HG02970 (cell line): ENCODE results near the gene KLK11.

Experiments
- ATAC-seq: cut with Tn5 transposase; IDR thresholded peaks from one replicate; pipeline ENCODE4 v1.9.1; 2021; ENCODE audit warnings: mild to moderate bottlenecking, moderate library complexity, moderate number of reproducible peaks; ENCODE audit not compliant: unreplicated experiment, low FRiP score

The KLK11 gene

GRCh38 chr19:51030631-51031030, 4.2 kb upstream of the KLK11 start:
- no peak for ATAC-seq

GRCh38 chr19:51029718-51030117, 3.3 kb upstream of the KLK11 start:
- ATAC-seq, result no peak

- ATAC-seq, result no peak
These were observed 1.5 kb upstream of the KLK11 start for GRCh38 chr19:51027873-51028272.

GRCh38 chr19:51027126-51027806, 850 bp upstream of the KLK11 start:
- no peak for ATAC-seq

- no peak for ATAC-seq
These were observed 435 bp downstream of the KLK11 start for GRCh38 chr19:51025809-51026553.

GRCh38 chr19:51025401-51025800, 1.0 kb downstream of the KLK11 start:
- no peak for ATAC-seq

- no peak for ATAC-seq
These were observed 1.5 kb downstream of the KLK11 start for GRCh38 chr19:51024924-51025323.

GRCh38 chr19:51023946-51024345, 2.5 kb downstream of the KLK11 start:
- ATAC-seq, result no peak

GRCh38 chr19:51022526-51022925, 3.9 kb downstream of the KLK11 start:
- no peak for ATAC-seq

- ATAC-seq, result no peak
These were observed 5.3 kb downstream of the KLK11 start for GRCh38 chr19:51020988-51021651.

- ATAC-seq, result no peak
These were observed 6.9 kb downstream of the KLK11 start, which contains the start of gene KLK10 for GRCh38 chr19:51019544-51019925. Gene KLK10, minus strand, starts transcription at chr19:51019709. Its CDS starts 579 bp downstream, at chr19:51019130.

- ATAC-seq, result no peak
These were observed 7.5 kb downstream of the KLK11 start for GRCh38 chr19:51018745-51019543.

GRCh38 chr19:51016798-51017683, 9.4 kb downstream of the KLK11 start:
- no peak for ATAC-seq

- no peak for ATAC-seq
These were observed 10.6 kb downstream of the KLK11 start for GRCh38 chr19:51015691-51016267.

- no peak for ATAC-seq
These were observed 12.2 kb downstream of the KLK11 start for GRCh38 chr19:51014242-51014641.

GRCh38 chr19:51012661-51013190, 13.7 kb downstream of the KLK11 start:
- no peak for ATAC-seq

- no peak for ATAC-seq
These were observed 16.2 kb downstream of the KLK11 start for GRCh38 chr19:51010066-51010795.
